Activated naive CD8-positive, alpha-beta T cell treated with anti-CD3 and anti-CD28 coated beads, Interleukin-2, amount 50 U/mL, for 16 hours (primary cell): ENCODE data around the gene FAIM2.

Source experiments
- DNase-seq: peaks from one replicate; pipeline ENCODE4 v3.0.0-alpha.2; 2020; ENCODE audit warnings: low read depth, low spot score

FAIM2 gene

DNA sequence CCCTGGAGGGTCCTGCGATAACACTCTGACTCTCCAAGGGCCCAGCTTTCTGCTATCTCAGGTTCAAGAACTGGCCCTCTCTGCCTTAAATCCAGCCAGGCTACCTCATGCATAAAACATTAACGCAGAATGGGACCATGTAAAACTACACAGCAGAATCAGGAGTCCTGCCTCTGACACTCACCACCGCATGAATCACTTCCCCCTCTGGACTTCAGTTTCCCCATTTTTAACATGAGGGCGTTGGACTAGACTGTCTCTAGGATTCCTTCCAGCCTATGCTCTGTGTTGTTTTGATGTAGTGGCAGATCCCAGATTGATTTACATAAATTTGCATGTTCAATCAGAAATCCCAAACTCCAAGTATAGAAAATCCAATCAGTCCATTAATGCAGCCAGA is 78.8 kb downstream of the FAIM2 start:
- DNase-seq, result no peak

DNA sequence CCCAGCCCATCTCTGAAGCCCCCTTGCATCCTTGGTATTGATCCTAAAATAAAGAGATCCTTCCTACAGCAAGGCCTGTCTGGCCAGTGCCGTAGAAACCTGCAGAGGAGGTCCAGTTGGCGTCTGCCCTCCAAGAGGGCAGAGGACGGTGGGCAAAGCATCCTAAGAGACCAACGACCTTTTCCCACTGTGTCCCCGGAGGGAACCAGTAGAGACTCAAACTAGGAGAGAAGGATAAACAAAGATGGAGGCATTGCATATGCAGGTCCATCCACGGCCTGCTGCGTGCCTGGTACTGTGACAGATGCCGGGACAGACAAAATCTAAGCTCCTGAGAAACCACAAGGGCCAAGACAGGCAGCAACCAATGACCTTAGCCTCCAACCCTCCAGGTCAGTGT is 79.3 kb downstream of the FAIM2 start:
- no peak for DNase-seq

GRCh38 chr12:49823951-49824350 is 79.7 kb downstream of the FAIM2 start:
- DNase-seq, result no peak

GRCh38 chr12:49823350-49823749 is 80.3 kb downstream of the FAIM2 start:
- DNase-seq, result no peak

- no peak for DNase-seq
Observed at GRCh38 chr12:49821373-49822287, 82.1 kb downstream of the FAIM2 start.

DNA sequence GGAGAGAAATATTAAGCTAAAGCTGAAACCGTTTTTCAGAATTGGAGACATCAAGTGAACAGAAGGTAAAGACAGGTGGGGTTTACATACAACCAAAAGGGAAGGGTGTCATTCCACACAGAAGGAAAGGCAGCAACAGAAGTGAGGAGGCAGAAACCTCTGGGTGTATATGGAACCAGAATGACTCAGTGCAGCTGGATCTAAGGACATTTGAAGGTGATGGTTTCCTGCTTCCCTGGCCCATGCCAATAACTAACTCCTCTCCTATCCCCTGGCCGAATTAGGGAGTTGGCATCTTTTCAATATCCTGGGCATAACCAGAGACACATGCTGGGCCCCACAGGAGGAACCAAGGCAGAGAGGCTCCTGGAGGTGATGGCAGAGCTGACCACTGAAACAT is 83.9 kb downstream of the FAIM2 start:
- DNase-seq, result no peak

GRCh38 chr12:49818241-49818895 is 85.3 kb downstream of the FAIM2 start:
- DNase-seq, result no peak
